GM19438 (cell line): ENCODE measurements around the gene DDX17.

Experiments
- ATAC-seq: cut with Tn5 transposase; IDR thresholded peaks from one replicate; pipeline ENCODE4 v1.9.1; 2021; ENCODE audit warnings: low read depth; ENCODE audit not compliant: unreplicated experiment

DDX17 gene

DNA sequence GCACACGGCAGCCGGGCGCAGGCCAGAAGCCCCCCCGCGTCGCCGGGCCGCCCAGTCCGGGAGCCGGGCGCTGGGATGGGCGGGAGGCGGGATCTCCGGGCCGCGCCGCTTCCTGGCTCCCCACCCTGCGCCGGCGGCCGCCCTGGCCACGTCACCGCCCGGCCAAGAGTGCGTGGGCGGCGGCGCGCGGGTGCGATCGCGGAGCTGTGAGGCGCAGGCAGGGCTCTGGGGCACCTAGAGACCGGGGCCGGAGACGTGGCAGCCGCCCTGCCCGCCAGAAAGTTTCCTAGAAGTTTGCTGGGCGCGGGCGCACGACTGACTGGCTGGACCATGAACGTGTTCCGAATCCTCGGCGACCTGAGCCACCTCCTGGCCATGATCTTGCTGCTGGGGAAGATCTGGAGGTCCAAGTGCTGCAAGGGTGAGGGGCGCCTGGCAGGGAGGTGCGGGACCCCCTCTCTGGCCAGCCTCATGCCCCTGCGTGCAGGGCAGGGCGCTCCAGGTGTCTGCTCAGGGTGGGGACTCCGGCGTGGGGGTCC, 38.1 kb downstream of the DDX17 start, which contains the start of gene KDELR3:
KDELR3 (plus strand) TSS at position 193 of the 539 bp plus-strand sequence; CDS start at position 331, 138 bp downstream.
- ATAC-seq: no peak

DNA sequence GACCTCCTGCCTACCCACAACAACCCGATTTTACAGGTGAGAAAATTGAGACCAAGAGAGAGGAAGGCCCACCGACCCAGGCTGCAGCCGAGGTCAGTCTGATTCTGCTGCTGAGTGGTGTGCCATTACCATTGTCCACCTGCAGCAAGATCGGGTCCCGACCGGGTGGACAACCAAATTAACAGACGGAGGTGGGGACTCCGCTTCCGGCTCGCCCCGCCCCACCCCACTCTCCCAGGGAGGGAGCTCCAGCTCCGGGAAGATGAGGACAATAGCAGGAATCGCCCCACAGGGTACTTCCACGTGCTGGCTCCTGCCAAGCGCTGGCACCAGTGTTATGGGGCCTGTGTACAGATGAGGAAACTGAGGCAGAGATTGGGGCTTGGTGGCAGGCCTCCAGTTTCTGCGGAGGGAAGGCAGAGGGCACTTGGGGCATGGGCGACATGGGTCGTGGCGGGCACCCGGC, 38.6 kb downstream of the DDX17 start:
- no peak for ATAC-seq

DNA sequence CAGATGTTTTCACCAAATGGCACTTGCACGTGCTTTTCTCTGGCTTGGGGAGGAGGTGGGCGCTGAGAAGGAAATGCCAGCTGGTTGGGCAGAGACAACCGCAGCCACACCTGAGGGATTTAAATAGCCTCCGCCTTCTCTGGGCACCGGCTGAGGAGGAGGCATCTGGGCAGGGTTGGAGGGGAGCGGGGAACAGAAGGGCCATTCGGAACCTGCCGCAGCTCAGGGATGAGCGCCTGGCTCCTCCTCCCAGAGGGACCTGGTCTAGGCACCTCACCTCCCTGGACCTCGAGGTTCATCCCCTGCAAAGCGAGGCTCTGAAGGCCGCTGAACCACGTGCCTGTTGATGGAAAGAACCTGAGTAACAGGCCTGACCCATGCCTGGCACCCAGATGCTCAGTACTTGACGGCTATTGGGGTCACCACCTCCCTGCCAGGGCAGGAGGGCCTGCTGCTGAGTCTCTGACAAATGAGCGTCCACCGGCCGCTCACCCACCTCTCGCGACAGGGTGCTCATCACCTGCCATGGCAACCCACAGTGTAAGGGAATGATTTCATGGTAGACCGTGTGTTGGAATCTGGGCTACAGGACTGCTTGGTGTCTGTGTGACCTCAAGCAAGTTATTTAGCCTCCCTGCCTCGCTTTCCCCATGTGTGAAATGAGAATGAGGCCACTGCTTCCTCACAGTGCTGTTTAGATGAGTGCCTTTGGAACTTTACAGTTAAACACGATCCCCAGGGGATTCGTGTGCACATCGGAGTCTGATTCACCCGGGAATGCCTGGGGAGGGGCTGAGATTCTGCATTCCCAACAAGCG, 40.2 kb downstream of the DDX17 start:
- no peak for ATAC-seq

DNA sequence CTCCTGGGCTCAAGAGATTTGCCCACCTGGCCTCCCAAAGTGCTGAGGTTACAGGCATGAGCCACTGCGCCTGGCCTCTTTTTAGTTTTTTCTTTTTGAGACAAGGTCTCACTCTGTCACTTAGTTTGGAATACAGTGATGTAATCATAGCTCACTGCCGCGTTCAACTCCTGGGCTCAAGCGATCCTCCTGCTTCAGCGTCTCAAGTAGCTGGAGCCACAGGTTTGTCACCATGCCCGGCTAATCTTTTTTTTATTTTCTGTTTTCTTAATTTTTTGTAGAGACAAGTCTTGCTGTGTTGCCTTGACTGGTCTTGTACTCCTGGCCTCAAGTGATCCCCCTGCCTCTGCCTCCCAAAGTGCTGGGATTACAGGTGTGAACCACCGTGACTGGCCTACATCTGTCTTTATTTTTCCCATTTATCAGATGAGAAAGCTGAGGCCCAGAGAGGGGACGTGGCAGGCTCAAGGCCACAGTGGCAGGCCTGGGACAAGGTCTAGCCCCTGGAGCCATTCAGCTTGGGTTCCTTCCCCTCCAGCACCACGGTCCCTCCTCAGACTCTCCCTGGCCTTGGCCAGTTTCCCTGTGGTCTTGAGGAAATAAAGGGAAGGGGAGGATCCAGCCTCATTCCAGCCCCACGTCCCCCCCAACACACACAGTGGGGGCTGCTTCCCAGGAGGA, 41.0 kb downstream of the DDX17 start:
- no peak for ATAC-seq

DNA sequence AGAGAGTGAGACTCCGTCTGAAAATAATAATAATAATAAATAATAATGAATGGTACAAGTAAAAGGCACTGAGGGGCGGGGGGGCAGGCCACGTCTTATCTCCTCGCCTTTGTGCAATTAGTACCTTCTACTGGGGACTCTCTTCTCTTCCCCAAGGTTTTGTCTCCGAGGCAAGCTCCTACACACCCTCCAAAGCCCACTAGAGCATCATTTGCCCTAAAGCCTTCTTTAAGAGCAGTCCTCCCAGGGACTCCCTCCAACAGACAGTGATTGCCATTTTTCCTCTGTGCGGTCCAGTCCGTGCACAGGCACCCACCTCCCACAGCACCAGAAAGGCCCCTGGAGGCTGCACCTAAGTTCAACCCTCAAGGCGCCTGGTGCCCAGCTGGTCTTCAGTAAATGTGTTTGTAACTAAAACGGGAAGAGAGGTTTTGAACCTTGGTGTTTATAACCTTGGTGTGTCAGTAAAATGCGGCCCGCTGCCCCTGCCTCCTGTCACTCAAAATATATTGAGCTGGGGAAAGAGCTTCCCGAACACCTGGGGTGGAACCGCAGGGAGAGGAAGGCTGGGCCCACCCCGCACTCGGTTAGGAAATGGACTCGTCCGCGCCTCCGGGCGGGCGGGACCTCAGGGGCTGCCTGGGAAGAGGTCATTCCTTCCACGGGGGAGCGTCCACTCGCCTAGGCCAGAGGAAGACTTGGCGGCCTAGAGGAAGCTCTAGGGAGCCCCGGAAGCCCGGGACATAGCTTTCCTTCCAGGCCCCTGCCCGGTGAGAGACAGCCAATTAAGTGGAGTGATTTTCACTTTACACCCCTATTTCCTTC, 42.9 kb downstream of the DDX17 start:
- no peak for ATAC-seq

DNA sequence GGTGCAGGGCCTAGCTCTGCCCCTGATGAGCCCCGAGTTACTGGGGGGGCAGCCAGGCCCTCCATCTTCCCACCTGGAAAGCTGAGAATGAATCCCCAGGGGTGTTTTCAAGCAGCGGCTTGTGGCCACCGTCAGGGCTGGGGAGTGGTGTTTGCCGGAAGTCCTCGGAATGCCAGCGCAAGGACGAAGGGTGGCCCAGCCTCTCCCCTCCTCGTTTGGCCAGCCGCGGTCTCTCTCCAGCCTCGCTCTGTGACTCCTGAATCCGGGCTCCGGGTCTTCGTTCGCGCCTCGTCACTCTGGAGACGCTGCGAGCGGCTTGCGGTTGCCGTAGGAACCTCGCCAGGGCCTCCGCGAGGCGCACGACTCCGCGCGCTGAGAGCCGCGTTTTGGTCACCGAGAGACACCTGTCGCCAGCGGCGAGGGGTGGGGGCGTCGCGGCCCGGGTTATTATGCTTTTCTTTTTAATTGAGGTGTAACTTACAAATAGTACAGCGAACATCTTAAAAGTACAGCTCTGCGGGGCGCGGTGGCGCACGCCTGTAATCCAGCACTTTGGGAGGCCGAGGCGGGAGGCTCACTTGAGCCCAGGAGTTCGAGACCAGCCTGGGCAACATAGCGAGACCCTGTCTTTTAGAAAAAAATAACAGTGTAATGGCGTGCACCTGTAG, 44.6 kb downstream of the DDX17 start:
- no peak for ATAC-seq

DNA sequence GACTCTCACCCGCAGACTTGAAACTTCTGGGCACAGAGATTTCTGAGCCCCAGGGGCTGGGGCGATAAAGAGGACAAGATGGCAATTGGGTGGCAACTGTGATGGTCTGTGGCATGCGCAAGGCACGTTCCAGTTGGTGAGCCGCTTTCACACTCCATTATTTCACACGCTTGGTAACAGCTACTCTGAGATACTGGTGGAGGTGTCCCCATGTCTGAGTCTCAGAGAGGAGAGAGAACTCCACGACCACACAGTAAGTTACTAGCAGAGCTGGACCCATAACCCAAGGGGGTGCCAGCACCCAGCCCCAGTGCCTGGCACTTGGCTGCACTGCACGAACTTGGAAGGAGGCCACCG, 45.1 kb downstream of the DDX17 start:
- ATAC-seq: no peak

DNA sequence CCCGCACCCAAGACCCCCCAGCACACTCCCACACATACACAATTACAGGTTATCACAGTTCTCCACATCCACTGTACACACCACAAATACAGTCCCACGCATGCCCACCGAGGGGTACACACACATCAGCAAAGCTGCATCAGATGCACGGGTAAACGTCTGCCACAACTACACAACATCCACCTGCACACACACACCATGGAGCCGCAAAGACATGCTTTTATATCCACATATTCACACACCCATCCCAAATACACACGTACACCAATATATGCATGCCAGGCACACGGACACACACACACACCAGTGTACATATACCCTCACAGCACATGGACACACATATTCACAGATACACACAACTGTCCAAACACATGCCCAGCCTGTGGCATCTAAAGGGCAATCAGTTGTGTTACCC, 45.7 kb downstream of the DDX17 start:
- ATAC-seq: no peak

DNA sequence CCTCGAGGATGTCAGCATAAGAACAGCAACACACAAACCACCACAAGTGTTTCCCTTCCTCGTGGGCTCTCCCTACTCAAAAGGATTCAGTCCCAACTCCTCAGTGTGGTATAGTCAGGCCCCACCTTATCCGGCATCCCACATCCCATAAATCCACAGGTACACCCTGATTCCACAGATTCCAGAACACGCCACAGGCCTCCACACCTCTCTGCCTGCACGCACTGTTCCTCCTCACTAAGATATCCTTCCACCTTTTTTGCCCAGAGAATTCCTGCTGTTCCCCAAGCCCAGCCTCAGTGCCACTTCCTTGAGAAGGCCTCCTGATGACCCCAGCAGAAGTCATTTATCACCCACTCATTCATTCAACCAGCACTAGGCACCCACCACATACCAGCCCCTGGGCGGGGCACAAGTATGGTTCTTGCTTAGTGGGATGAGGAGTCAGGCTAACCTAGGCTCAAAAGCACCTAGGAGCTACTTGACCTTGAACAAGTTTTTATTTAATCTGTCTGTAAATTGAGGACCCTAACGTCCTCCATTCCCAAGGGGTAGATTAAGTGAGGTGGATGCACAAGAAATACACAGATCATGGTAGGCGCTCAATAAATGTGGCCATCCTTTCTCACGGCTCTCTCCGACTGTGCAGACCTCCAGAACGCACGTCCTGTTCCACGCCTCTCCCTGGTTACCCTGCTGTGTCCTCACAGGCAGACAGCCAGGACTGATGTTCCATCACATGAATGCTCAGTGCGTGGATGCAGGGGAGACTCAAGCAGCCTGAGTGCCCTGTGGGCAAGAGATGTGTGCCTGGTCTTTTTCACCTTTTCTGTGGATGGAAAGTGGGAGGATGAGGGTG, 49.0 kb downstream of the DDX17 start:
- ATAC-seq: no peak

DNA sequence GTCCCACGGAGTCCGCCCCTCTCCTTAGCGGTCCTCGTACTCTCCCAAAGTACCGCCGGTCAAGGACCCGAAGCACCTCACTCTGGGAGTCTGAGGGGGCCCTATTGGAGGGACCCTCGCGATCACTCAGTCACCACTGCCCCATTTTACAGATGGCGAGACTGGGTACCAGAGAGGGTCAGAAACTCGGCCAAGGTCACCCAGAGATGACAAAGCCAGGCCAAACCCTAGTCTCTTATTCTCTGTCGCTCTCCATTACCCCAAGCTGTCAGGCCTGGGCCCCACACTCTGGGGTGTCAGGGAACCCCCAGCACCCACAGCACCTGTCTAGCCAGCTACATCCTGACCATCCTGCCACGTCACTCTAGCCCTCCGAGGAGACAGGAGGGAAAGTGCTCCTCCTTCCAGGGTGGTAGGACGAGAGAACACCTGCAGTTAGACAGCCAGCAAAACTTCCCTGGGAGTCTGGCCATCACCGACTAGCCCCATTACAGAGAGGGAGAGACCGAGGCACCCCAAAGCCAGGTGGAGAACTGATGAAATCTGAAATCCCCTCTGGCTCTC, 49.8 kb downstream of the DDX17 start:
- ATAC-seq: no peak

DNA sequence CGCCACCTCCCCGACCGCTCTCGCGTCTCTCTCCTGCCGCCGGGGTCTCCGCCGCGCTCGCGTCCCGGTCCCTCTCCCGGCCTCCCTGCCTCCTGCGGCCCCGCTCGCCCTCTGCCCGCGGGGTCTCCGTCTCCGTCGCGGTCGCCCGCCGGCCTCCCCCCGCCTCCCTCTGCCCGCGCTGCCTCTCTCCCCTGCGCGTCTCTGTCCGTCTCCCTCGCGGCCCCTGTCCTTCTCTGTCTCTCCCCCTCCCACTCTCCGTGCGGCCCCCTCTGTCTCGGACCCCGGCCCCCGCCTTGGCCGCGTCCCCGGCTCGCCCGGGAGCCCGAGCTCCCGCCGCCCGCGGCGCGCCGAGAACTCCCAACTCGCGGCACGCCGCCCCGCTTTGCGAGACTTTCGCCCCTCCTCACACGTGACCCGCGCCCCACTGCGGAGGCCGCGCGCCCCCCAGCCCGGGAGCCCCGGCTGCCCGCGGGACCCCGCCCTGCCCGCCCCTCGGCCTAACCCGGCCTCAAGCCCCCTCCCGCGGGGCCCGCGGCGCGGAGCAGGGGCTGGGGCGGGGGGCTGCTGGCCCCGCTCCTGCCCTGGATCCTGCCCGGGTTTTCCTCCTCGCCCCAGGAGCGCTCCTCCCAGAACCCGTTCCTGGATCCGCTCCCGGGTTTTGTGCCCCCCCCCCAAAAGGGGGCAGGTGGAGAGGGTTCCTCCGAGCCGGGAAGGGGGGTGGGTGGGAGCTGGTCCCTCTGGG, 50.4 kb downstream of the DDX17 start:
- no peak for ATAC-seq

DNA sequence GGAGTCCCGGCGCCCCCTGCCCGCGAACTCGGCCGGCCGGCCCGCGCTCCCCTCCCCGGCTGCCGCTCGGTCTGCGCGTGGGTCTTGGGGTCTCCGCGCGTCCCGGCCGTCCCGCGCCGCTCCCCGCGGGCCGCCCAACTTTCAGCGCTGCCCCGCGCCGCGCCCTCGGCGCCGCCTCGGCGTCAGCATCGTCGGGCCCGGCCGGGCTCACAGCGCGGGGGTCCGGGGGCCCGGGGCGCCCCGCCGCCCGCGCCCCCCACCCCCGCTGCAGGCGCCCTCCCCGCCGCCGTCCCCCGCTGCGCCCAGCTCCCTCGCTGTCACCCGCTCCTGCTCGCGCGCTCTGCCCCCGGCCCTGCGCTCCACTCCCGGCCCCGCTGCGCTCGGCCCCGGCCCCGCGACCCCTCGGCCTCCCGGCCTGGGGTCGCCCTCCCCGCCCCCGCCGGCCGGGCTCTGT, 51.0 kb downstream of the DDX17 start, which contains the start of gene KCNJ4:
KCNJ4 (minus strand) TSS at position 124 of the 454 bp plus-strand sequence. CDS start 27,067 bp downstream, outside the sequence.
- ATAC-seq: no peak

DNA sequence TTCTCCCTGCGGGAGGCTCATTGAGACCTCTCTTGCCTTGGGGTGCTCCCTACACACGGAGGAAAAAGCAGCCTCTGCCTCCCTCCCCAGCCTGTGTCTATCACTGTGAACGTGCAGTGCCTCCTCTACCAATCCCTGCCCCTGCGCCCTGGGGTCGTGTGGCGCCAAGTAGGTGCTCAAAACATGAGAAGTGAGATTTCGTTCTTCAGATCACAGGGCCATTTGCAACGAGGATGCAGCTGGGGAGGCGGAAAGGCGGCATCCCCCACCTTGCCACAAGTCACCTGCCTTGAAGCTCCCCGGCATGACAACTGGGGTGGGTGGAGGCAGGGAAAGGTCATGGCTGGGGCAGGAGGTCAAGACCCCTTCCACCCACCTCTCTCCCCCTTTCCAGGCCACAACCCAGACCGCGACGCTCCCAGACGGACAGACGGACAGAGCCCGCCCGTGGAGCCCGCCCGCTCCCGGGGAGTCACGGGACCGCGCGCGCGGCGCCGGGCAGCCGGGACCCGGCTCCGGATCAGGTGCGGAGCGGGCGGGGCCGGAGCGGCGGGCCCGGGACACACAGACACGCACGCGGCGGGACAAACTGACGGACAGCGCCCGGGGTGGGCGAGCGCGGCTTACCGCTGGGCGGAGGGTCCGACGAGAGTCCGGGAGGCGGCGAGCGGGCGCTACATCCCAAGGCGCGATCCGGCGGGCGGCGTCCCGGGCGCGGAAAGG, 51.6 kb downstream of the DDX17 start:
- no peak for ATAC-seq

DNA sequence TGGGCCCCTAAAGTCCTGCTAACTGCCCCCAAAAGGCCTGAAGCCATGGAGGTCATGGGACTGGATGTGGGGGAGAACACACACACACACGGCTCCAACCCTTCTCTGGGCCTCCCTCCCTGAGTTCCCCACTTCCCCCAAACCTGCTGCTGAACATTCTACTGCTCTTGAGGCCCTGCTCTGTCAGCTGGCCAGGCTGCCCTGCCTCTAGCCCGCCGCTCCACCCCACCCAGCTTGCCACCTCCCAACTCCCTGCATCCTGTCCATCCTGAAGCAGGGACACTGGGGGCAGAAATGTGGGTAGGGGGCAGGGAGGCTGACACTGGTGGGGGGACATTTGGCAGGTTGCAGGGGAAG, 52.1 kb downstream of the DDX17 start:
- ATAC-seq: no peak

DNA sequence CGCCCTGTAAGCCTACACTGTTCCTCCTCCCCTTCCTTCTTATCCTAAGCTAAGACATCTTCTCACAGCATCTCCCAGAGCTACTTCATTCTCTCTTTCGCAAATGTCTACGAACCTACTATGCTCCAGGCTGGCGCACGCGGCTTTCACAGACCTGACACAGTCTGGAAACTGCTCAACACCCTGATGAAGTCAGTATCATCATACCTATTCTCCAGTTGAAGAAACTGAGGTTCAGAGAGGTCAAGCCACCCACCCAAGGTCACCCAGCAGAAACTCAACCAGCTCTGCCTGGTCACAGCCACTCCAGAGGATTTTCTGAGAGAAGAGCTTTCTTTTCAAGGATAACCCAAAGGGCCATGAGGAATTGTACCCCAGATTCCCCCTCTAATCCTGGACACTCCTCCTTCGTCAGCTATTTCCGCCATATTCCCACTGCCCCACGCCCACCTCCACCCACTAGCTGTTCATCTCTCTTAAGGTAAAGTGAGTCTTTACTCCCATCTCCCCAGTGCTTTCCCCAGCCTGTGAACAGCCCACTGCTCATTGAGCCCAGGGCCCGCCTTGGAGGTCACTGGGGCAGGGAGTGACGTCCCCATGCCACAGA, 52.9 kb downstream of the DDX17 start:
- no peak for ATAC-seq

DNA sequence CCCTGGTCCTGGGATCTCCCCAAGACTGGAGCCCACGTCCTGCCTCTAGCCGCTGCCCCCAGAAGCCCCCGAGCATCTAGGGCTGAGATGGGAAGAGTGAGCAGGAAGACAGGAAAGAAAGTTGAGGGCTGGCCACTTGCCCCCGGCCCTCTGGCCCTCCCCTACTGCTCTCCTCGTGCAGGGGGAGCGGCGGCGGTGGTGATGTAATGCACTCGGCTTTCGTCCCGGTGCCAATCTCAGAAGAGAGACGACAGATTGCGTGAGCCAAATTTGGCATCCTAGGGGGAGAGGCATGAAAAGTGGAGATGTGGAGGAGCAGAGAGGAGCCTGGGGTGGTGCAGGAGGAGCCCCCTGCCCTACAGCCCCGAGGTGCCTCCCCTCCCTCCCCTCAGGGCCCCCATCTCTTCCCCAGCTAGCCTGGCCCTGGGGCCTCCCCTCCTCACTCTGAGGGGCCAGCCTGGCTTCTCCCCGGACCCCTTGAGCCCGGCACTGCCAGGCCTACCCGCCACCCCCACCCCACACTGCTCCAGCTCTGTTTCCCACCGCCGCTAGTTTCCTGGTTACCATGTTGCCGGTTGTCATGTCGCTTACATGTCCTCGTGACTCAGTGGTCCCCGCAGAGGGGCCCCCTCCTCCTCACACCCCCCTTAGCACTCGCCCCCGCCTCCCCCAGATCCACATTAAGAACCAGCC, 53.6 kb downstream of the DDX17 start:
- no peak for ATAC-seq

DNA sequence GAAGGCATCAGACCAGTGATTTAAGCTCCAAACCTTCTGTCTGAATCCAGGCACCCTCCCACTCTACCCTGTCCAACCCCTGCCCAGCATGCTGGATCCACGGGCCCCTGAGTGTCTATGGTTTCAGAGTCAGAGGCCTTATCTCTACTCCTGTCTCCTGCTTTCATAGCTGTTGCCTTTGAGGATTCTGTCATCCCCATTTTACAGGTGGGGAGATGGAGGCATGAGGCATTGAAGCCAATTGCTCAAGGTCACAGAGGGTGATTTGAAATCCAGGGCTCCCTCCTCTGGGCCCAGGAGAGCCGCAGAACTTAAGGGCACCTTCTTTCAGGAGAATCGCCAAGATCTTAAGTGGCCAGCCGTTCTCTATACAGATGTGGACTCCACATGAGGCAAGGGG, 54.2 kb downstream of the DDX17 start:
- no peak for ATAC-seq
